CD4-positive, alpha-beta T cell treated with Interleukin-15 for 4 hours (primary cell): Measurements from ENCODE around the gene DNAJC16.
"Not testable (repeated sequence)": the region's sequence is repeated elsewhere in the genome, so short reads cannot be mapped to it uniquely, and the experiment has no call there.

ENCODE experiments used
- DNase-seq: peaks from one replicate; pipeline ENCODE4 v3.0.0-alpha.2; 2020; ENCODE audit warnings: low spot score

Gene DNAJC16

DNA sequence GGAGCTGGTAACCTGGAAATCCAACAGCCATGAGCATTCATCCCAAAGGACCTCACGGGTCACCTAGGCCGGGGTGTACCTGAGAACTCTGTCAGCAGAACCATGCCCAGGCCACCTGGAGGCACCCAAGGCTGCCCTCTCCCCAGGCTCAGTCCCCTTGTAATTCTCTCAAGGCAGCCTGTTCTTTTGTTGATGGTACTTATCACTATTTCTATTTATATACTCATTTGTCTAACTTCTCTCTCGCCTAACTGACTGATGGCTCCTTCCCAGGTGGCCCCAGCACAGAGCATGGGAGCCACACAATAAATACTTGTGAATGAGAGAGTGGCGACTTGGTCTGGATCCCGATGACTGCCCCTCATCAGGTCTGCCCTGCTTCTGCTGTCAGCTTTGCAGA lies 19.4 kb upstream of the DNAJC16 start:
- DNase-seq = no peak

DNA sequence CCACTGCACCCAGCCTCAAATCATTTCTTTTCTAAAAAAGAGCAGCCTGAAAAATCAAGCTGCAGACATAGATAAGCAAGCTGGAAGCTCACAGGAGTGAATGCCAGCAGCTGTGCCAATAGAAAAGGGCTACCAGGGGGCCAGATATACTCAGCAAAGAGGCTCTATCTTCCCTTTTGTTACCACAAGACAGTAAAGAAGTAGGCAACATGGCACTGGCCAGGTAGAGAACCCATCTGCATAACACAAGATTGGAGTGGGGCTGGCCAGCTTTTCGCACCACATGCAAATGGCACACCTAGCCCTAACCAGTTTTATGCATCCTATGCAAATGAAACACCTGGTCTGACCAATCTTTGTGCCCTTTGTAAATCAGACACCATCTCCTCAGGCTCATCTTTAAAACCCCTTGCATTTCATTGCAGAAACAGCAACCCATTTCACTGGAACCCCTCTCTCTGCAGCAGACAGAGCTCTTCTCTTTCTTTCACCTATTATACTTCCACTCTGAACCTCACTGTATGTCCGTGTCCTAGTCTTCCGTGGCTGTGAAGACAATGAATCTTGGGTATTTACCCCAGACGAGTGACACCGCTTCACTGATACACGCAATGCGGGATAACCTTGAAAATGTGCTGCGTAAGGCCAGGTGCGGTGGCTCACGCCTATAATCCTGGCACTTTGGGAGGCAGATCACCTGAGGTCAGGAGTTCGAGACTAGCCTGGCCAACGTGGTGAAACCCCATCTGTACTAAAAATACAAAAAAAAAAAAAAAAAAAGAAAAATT lies 17.8 kb upstream of the DNAJC16 start:
- DNase-seq = no peak

DNA sequence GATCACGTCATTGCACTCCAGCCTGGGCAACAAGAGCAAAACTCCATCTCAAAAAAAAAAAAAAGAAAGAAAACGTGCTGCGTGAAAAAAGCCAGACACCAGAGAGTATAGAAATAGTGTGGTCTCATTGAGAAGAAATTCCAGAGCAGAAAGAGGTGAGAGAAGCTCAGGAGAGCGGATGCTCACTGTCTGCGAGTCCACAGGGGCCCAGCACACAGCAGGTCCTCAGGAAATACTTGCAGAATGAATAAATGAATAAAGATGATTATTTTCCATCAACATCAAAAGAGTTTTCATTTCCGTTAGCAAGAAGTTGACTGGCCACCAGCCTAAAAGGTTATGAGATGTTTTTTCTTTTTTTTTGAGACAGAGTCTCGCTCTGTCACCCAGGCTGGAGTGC lies 17.1 kb upstream of the DNAJC16 start:
- DNase-seq = no peak

DNA sequence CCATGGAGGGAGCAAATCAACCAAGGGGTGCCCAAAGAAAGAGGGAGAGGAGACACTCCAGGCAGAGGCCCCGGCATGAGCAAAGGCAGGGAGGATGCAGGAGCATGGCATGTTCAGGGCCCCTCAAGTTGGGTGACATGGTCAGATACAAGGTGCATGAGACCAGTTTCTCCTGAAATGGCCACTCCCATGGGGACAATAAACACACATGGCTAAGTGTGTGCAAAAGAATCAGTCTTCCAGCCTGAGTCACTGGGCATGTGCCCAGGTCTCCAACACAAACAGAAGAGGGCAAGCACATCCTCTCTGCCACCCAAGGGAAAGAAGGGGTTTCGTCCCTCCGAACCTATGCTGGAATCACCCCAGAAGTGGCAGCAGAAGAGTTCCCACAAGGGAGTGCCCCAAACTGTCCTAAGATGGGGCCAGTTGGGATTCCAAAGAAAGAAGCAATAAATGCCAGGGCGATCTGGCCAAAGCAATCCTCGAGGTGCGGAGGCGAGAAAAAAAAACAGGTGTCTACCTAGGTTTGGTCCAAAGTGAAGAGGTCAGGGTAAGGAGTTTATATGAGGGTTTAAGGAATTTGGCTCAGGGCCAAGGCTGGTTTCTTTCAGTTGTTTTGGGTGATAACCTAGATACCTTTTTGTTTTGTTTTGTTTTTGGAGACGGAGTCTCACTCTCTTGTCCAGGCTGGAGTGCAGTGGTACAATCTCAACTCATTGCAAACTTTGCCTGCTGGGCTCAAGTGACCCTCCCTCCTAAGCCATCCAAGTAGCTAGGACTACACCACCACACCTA lies 15.8 kb upstream of the DNAJC16 start:
- no peak for DNase-seq

DNA sequence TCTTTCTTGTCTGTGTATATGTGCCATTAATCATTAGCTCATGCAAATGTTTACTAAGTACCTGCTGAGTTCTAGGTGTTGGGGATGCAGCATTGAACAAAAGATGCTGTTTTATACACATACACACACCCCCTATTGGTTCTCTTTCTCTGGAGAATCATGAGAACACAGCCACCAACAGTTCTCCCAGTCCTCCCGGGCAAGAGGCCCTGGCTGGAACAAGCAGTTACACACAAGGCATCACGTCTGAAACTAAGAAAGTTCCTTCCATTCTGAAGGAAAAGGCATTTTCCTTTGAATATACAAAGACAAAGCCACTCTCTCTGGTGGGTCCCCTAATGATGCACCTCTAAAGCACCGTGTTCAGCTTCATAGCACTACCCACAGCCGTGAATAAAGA lies 13.5 kb upstream of the DNAJC16 start:
- no peak for DNase-seq

DNA sequence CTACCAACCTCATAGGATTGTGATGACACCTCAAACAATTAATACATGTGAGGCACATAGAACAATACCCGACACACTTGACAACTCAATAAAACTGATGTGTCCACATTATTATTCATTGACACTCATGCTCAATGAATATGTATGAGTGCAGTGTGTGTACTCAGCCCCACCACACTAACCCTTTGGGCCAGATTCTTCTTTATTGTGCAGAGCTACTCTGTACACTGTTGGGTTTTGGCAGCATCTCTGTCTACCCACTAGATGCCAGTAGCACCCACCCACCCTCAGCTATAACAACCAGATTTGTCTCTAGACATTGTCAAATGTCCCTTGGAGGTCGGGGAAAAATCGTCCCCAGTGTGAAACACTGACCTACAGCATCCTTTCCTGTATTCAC lies 12.7 kb upstream of the DNAJC16 start:
- no peak for DNase-seq

DNA sequence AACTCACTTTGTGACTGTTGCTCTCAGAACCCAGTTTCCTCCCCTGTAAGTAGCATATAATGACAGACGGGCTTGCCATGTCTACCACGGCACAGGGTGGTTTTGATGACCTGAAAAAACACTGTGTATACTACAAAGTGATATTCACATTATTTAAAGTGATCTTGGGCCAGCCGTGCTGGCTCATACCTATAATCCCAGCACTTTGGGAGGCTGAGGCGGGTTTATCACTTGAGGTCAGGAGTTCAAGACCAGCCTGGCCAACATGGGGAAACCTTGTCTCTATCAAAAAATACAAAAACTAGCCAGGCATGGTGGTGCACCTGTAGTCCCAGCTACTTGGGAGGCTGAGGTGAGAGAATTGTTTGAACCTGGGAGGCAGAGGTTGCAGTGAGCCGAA lies 12.1 kb upstream of the DNAJC16 start:
- DNase-seq = not testable (repeated sequence)

DNA sequence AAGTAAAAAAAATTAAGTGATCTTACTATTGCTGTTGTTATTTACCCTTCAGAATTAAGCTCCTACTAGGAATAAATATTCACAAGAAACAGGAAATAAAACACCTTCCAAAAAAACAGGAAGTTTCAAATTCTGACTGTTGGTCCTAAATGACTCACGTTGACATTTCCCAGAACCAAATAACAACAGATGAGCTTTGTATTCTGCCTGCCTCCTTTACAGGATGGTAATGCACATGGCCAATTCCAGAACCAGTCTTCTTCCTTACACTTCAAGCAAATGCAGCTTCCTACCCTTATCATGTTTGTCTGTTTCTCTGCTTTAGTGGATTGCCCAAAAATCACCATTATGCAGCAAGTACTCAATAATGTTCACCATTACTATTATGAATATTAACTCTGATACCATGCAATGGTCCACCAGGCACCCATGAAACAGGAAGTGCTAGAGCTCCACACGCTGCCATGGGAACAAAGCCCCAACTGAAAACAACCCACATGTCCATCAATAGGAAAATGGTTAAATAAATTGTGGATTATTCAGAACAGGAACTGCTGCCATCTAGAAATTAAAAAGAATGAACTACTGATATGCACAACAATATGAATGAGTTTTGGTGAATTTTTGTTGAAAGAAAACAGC lies 11.5 kb upstream of the DNAJC16 start:
- peak; percentile 35 for DNase-seq

DNA sequence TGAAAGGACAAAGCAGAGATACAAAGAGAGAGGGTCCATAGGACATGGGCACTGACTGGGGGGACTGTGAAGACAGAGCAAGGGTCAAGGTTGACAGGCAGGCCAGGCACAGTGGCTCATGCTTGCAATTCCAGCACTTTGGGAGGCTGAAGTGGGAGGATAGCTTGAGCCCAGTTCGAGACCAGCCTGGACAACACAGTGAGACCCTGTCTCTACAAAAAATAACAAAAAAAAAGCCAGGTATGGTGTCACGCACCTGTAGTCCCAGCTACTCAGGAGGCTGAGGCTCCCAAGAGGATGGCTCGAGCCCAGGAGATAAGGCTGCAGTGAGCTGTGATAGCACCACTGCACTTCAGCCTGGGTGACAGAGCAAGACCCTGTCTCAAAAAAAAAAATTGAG lies 7.0 kb upstream of the DNAJC16 start:
- DNase-seq = no peak

DNA sequence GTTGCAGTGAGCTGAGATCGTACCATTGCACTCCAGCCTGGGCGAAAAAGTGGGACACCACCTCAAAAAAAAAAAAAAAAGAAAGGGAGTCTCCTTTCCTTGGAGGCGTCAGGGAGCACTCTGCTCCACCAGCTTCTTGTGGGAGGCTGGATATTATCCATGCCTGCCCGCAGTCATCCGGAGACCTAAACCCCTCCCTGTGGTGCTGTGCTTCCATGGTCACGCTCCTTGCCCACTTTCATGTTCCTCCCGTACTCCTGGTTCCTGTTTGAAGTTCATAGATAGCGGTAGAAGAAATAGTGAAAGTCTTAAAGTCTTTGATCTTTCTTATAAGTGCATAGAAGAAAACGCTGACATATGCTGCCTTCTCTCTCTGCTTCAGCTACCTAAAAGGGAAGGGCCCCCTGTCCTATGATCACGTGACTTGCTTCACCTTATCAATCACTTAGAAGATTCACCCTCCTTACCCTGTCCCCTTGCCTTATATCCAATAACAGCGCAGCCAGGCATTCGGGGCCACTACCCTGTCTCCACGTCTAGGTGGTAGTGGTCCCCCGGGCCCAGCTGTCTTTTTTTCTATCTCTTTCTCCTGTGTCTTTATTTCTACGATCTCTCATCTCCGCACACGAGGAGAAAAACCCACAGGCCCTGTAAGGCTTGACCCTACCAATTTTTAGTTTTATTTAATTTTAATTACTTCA lies 5.3 kb upstream of the DNAJC16 start:
- DNase-seq = not testable (repeated sequence)

DNA sequence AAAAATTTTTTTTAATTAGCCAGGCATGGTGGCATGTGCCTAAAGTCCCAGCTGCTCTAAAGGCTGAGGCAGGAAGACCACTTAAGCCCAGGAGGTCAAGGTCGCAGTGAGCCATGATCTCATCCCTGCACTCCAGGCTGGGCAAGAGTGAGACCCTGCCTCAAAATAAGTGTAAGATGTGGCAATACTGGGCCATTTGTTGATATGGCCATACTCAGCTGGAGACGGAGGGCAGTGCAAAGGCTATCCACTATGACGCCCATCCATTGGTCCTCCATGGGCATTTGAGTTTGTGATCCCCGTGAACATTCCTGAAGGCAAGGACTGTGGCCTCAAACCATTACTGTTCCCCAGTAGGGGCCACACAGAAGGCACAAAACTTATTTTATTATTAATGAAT lies 4.1 kb upstream of the DNAJC16 start:
- no peak for DNase-seq

DNA sequence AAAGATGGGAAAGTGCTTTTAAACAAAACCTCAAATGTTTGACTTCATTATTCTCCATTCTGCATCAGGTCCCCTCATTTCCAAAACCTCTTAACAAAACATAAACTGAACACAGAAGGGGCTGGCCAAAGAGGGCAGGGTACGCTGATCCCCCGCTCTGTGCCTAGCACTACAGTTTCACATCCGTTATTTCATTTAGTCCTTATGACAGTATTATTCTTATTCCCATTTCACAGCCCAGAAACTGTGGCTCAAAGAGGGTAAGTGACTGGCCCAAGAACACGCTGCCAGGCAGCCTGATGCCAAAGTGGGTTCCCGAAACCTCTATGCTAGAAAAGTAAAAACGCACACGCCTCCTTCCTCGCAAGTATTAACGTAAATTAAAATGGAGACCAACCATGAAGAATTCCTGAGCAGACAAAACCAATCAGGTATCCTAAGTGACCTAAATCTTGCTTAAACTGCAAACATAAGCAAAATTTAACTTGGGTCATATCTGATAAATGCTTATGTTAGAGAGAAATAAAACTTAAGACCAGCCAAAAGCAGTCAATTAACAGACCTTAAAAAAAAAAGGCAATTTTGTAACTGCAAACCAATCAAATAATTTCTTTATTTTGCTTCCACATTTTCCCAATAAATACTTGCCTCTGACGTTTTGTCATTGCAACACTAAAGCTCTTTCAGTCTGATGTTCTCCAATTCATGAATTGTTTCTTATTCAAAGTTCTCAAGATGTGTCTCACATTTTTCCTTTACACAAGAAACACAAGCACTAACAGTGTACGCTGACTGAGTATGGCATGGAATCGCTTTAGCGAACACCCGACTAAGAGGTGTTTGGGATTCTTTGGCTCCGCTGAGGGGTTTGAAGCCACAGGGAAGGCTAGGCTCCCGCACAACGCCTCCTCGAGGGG lies 3.3 kb upstream of the DNAJC16 start:
- no peak for DNase-seq

DNA sequence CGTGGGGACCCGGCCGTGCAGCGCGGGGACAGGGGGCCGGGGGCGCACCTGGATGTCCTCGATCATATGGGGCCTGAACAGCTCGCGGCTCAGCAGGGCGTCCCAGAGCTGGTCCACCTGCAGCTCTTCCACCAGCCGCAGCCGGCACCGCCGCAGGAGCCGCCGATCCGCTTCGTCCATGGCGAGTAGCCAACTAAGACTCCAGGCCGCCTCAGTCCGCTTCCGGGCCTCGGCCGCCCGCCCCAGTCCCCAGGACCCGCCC lies 2.7 kb upstream of the DNAJC16 start, which contains the start of gene CASP9:
Gene CASP9, minus strand, starts transcription at position 195 of the 262 bp plus-strand sequence. Its CDS starts 15 bp downstream, at position 180.
- DNase-seq = no peak

DNA sequence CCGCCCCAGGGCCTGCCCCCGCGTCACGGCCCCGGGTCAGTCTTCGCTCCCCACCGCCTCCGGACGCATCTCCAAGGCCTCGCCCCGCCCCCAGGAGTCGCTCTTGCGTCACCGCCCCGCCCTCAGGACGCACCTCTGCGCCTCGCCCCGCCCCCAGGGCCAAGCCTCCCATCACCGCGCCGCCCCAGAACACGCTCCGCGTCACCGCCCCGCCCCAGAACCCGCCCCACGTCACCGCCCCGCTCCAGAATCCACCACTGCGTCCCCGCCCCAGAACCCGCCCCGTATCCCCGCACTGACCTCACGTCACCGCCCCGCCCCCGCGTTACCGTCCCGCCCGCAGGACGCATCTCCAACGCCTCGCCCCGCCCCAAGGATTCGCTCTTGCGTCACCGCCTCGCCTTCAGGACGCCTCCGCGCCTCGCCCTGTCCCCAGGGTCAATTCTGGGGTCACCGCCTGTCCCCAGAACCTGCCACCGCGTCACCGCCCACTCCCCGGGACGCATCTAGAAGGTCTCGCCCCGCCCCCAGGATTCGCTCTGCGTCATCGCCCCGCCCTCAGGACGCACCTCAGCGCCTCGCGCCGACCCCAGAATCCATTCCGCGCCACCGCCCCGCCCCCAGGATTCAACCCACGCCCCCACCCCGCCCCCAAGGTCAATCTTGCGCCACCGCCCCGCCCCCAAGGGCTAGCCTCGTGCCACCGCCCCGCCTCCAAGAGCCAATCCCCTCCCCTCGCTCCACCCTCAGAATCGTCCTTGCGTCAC lies 2.2 kb upstream of the DNAJC16 start:
- DNase-seq = peak; percentile 99

DNA sequence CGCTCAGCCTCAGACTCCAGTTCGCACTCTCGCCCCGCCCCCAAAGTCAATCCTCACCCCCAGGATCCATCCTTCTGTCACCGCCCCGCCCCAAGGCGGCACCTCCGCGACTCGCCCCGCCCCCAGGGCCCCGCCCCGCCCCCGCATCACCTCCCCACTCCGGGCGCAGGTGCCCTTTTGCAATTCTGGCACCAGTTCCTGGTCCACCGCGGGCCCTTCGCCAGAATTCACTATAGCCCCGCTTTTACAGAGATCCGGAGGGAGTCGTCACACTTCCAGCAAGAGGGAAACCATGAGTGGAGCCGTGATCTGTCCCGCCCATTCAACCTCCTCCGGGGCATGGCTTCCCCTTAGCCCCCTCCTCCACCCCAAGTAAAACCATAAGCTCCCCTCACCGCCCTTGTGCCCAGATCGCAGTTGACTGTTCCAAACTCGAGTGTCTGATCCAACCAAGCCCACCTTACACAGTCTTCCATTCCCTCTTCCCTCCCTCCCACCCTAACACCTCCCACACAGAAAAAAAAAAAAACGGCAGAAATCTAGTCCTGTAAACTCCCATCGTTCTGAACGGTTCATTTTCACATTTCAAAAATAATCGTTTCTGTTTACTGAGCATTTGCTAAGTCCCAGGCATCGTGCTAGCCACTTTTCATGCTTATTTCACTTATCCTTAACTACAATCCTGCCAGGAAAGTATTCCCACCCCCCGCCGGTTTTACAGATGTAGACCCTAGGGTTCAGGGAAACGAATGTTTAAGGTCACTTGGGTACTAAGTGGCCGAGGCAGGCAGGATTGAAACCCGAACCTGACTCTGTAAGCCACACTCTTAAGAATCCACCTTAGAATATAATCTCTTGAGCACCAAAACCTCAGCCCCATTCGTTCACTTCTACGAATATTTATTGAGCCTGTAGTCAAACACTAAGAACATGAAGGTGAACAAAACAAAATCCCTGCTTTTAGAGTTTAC lies 1.3 kb upstream of the DNAJC16 start:
- DNase-seq = no peak

DNA sequence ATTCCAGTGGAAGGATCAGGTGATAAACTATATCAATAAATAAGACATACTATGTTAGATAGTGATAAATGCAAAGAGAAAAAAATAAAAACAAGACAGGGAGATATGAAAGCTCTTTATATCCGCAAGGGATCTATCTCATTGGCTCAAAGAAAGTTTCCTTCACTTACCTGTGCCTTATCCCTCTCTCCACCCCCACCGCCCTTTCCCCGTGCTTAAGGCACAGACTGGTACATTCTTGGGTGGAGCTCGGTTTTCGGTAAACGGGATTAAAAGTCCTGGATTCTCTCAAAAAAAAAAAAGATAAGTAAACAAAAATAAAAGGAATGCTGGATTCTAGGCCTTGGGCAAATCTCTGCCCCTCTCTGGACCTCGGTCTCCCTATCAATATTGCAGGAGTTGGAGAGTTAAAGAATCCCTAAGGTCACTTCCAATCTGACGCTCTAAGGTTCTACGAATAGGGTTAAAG lies 593 bp upstream of the DNAJC16 start:
- DNase-seq = no peak

DNA sequence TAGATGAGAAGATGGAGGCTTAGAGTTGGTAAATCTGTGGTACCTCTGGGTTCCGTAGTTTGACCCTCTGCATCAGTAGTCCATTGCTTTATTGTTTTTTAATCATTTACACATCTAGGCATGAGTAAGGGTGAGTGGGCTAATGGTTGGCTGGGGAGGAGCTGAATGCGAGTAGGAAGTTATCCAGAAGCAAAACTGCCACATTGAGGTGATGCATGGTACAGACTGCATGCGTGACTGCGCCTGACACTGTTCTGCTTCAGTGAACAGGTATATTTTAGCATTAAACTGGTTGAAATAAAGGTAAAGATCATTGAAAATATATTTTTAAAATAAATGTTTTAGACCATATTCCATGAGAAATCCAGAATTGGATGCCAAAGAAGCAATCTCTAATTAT lies 4.4 kb downstream of the DNAJC16 start:
- no peak for DNase-seq

DNA sequence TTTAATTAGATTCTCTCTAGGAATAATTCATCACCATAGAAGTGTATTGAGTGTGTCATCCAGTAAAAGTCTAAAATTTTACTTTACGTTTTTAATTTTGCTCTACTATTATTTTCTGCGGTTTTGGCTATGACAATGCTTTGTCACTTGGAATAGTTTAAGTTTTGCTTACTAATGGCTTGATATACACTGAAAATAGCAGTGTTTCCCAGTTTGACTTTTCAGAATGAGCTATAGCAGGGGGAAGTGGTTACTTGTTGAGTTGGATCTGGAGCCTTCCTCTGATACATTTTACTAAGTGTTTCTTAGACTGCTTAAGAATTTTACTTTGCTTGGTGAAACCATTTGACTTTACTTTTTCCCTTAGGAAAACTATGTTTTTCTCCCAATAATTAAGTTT lies 5.0 kb downstream of the DNAJC16 start:
- DNase-seq = no peak

DNA sequence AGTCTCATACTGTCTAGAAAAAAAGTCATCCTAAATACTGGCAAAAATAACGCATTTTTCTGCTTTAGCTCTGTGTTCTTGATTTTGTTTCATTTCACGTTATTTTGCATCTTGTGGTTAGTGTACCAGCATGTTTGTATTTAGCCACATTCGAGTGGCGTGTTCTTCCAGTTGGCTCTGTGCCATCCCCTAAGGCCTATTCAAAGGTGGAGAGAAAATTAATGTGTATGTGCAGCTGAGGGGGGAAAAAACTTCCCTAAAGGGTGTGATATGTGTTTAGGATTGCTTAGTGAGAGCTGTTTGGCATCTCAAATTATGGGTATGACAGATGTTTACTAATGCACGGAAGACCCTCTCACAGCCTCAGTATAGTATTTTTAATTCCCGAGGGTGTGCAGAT lies 12.1 kb downstream of the DNAJC16 start:
- DNase-seq = no peak
